Suprapubic skin (tissue), 4 donors: Measurements from ENCODE around the gene ARHGEF25.

Experiments
- CTCF ChIP-seq, 2 donors: fragments of 200-600 bp in 1 of 2; fragments of 450-650 bp in 1 of 2; sonication (generic) in 1 of 2; IDR thresholded peaks; one replicate each; pipeline ENCODE4 v1.5.1; 2016 to 2019; ENCODE audit warnings: antibody characterized with exemption in 2 of 2, mild to moderate bottlenecking in 1 of 2, moderate library complexity in 1 of 2
- POLR2A ChIP-seq, 2 donors: fragments of 450-650 bp; IDR thresholded peaks; one replicate each; pipeline ENCODE4 v1.6.1; 2017; ENCODE audit warnings: antibody characterized with exemption in 2 of 2, mild to moderate bottlenecking in 2 of 2, moderate library complexity in 2 of 2
- POLR2AphosphoS5 ChIP-seq, 3 donors: sonication (generic); formaldehyde crosslinking; IDR thresholded peaks; one replicate each; pipeline ENCODE4 v1.6.1; 2017; ENCODE audit warnings: antibody characterized with exemption in 3 of 3

- TF ChIP-seq POLR2AphosphoS5 (IDR thresholded peaks at IDR 0.05) (no peak), CTCF (IDR thresholded peaks at IDR 0.05) (no peak), POLR2A (IDR thresholded peaks at IDR 0.05) (no peak)
These were observed 3.8 kb downstream of the ARHGEF25 start for GRCh38 chr12:57614948-57615500.
